Nephron progenitor cell (in vitro differentiated cells): ENCODE measurements around the gene HES1.

Experiments
- DNase-seq: peaks from one replicate; pipeline ENCODE4 v3.0.0; 2021
- H3K27ac Mint-ChIP-seq: 2 replicates; pipeline ENCODE4 v1.8.0; 2021; ENCODE audit warnings: mild to moderate bottlenecking, moderate library complexity, mixed read lengths
- H3K27me3 Mint-ChIP-seq: 2 replicates; pipeline ENCODE4 v1.8.0; 2021; ENCODE audit warnings: mild to moderate bottlenecking, low read depth, mixed read lengths; ENCODE audit not compliant: poor library complexity
- H3K36me3 Mint-ChIP-seq: 2 replicates; pipeline ENCODE4 v1.8.0; 2021; ENCODE audit warnings: low read depth, mixed read lengths
- H3K4me1 Mint-ChIP-seq: 2 replicates; pipeline ENCODE4 v1.8.0; 2021; ENCODE audit warnings: mixed read lengths
- H3K4me3 Mint-ChIP-seq: 2 replicates; pipeline ENCODE4 v1.8.0; 2021; ENCODE audit warnings: mild to moderate bottlenecking, moderate library complexity, mixed read lengths
- H3K9me3 Mint-ChIP-seq: 2 replicates; pipeline ENCODE4 v1.8.0; 2021; ENCODE audit warnings: mild to moderate bottlenecking, moderate library complexity, mixed read lengths
- CTCF ChIP-seq: fragments of 200-600 bp; sonication (generic); IDR thresholded peaks from 2 replicates; pipeline ENCODE4 v1.5.0; 2021; ENCODE audit warnings: antibody characterized with exemption

HES1 gene

GRCh38 chr3:194183271-194183670, 47.3 kb downstream of the HES1 start:
- H3K4me1 Mint-ChIP-seq, result peaks cover 82% of the 10 kb centered on the region
- DNase-seq, result no peak
- no peak overlapping the region for H3K4me3 Mint-ChIP-seq
- no peak overlapping the region for H3K27ac Mint-ChIP-seq
- H3K27me3 Mint-ChIP-seq, result peaks cover 12% of the 10 kb centered on the region
- no peaks in the 10 kb centered on the region for H3K9me3 Mint-ChIP-seq
- no peaks in the 10 kb centered on the region for H3K36me3 Mint-ChIP-seq
- no peak for TF ChIP-seq CTCF

DNA sequence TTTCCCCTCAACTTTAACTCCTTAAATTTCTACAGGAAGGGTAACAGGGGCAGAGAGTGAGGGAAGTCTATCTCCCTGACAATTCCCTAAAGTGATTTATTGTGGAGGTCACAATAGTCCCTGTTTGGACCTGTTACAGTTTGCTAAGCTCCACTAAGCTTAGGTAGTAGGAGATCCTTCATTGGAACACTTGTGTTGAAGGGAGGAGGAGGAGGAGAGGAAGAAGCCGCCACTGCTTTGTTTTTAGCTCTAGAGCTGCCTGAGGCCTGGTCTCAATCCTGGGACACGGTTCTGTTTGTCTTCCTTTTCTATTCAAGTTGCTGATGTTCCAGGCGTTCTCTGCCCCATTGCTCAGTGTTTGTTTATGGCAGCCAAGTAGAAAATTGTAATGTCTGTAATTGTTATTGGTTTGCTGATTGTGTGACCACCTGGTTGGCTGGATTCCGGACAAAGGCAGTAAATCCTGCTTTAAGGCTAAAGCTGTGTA, 48.4 kb downstream of the HES1 start:
- no peaks in the 10 kb centered on the region for H3K9me3 Mint-ChIP-seq
- peak overlapping the region; percentile 31 for H3K4me3 Mint-ChIP-seq
- peaks cover 81% of the 10 kb centered on the region for H3K4me1 Mint-ChIP-seq
- no peak for TF ChIP-seq CTCF
- H3K27me3 Mint-ChIP-seq, result peaks cover 17% of the 10 kb centered on the region
- H3K36me3 Mint-ChIP-seq, result no peaks in the 10 kb centered on the region
- peak overlapping the region; percentile 81 for H3K27ac Mint-ChIP-seq
- no peak for DNase-seq

- DNase-seq, result no peak
- peak overlapping the region; percentile 81 for H3K27ac Mint-ChIP-seq
- H3K4me3 Mint-ChIP-seq, result no peak overlapping the region
- no peaks in the 10 kb centered on the region for H3K9me3 Mint-ChIP-seq
- H3K27me3 Mint-ChIP-seq, result peaks cover 17% of the 10 kb centered on the region
- TF ChIP-seq CTCF, result no peak
- H3K4me1 Mint-ChIP-seq, result peaks cover 78% of the 10 kb centered on the region
- H3K36me3 Mint-ChIP-seq, result no peaks in the 10 kb centered on the region
These were observed 48.9 kb downstream of the HES1 start for GRCh38 chr3:194184801-194185200.

- TF ChIP-seq CTCF, result no peak
These were observed 49.3 kb downstream of the HES1 start for GRCh38 chr3:194185221-194185620.

DNA sequence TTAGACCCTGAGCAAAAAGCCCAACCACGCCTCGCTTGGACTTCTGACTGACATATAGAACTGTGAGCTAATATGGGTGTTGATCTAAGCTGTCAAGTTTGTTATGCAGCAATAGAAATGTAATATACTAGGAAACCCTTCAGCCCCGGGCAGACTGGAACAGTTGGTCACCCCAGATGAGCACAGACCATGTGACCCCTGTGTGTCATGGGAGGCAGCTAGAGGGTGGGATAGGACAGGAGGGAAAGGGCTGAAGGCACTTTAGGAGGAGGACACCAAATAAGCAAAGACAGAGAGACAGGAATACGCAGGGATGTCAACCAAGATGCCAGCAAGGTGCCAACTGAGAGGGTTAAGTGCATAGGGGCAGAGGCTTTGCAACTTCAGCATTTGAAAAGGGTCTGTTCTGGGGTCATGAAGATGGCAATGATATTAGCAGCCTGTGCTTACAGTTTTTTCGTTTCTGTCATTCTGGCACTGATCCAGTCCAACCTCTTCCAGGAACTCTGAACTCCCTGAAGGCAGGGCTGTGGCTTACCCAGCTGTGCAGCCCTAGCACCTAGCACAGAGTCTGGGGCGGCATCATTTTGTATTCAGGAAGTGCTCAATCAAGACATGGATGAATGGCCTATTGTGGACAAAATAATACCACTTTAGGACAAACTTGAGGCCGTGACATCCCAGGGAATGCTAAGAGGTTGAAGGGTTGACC, 51.4 kb downstream of the HES1 start:
- Mint-ChIP-seq H3K9me3 (no peaks in the 10 kb centered on the region), H3K27ac (no peak overlapping the region), H3K4me3 (no peak overlapping the region), H3K27me3 (peaks cover 13% of the 10 kb centered on the region), H3K36me3 (no peaks in the 10 kb centered on the region), H3K4me1 (peaks cover 55% of the 10 kb centered on the region)
- no peak for DNase-seq
- TF ChIP-seq CTCF, result no peak

More at GRCh38 chr3:194185221-194185620, 49.3 kb downstream of the HES1 start:
- peaks cover 75% of the 10 kb centered on the region for H3K4me1 Mint-ChIP-seq
- H3K27ac Mint-ChIP-seq, result peak overlapping the region; percentile 22
- no peak overlapping the region for H3K4me3 Mint-ChIP-seq
- no peaks in the 10 kb centered on the region for H3K36me3 Mint-ChIP-seq
- H3K9me3 Mint-ChIP-seq, result no peaks in the 10 kb centered on the region
- H3K27me3 Mint-ChIP-seq, result peaks cover 17% of the 10 kb centered on the region
- DNase-seq, result no peak
